NCI-H748 (cell line): ENCODE data around the gene IL22RA2.
A peak's percentile ranks its signal among the peaks of the same experiment; 100 is the strongest.

Experiments
- DNase-seq: peaks from one replicate; lab custom pipeline; 2025; ENCODE audit not compliant: unreplicated experiment; lab: John Stamatoyannopoulos, UW

Gene IL22RA2

GRCh38 chr6:137197684-137198645, 24.5 kb upstream of the IL22RA2 start:
- no peak for DNase-seq

GRCh38 chr6:137193256-137194070, 20.0 kb upstream of the IL22RA2 start:
- no peak for DNase-seq

DNA sequence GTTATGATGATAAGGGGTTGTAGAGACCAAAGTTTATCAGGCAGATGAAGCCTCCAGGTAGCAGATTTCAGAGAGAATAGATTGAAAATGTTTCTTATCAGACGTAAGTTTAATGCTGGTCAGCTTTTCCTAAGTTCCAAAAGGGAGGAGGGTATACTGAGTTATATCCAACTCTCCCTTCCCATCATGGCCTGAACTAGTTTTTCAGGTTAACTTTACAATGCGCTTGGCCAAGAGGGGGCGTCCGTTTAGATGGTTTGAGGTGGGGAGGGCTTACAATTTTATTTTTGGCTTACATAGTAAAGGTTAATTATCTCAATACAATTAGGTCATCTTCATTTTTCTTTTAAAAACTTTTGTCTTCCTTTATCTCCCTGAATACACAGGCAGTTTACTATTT, 19.4 kb upstream of the IL22RA2 start:
- DNase-seq, result no peak

DNA sequence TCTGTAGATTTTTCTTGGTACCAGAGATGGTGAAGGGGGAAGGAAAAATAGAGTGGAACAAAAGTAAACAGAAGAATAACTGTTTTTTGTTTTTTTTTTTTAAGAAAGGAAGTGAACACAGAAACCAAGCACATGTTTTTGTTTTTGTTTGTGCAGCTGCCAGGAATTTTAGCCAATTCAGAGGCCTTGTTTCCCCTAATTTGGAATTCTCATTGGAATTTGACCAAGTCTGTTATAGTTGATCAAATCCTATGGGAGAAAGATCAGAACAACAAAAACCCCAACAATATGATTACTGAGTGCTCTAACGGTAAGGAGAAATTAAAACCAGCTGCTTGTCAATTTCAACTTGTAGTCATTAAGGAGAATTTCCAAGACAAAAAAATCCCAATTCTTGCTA, 18.2 kb upstream of the IL22RA2 start:
- no peak for DNase-seq

- DNase-seq, result no peak
Measured at GRCh38 chr6:137191236-137191635, 17.8 kb upstream of the IL22RA2 start.

DNA sequence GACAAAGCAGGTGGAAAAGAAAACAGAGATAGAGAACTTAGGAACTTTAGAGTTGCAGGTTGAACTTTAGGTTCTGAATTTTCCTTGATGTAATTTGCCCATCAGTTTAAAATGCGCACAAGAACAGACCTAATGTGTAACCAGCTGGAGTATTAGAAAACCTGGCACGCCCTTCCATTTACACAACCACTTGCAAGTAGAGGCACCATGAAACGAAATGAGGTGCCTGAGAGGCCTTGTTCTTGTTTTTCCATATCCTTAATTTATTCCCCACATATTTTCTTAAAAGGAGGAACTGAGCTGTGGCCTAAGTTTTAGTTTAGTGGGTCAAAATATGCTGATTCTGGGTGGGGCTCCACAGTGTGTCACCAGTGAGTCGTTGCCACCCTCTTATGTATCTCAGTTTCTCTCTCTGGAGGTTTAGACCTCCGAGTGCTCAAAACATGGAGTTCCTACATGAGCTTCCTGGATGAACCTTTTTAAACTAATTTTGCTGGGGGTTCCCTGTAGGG, 17.2 kb upstream of the IL22RA2 start:
- DNase-seq, result no peak

- peak; percentile 47 for DNase-seq
Measured at GRCh38 chr6:137188855-137189254, 15.4 kb upstream of the IL22RA2 start.

GRCh38 chr6:137185290-137185689, 11.8 kb upstream of the IL22RA2 start:
- no peak for DNase-seq

DNA sequence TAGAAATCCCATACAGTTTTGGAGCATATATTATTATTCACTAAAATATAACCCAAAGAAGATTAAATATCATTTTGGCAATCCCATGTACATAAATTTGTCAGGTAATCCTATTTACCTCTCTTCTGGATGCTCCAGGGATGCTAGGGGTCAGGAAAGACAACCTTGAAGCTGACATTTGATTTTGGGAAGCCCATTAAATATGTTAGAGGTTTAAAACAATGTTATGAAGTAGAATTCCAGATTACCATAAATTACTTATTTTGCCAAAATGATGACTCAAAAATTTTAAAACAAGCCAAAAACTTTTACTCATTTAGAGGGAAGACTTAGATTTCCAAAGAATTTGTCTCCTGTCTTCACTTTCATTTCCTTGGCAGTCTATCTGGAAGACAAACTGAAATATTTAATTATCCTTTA, 9.2 kb upstream of the IL22RA2 start:
- no peak for DNase-seq

- DNase-seq, result no peak
Measured at GRCh38 chr6:137181891-137182653, 8.6 kb upstream of the IL22RA2 start.

GRCh38 chr6:137177611-137178010, 4.2 kb upstream of the IL22RA2 start:
- DNase-seq, result no peak

DNA sequence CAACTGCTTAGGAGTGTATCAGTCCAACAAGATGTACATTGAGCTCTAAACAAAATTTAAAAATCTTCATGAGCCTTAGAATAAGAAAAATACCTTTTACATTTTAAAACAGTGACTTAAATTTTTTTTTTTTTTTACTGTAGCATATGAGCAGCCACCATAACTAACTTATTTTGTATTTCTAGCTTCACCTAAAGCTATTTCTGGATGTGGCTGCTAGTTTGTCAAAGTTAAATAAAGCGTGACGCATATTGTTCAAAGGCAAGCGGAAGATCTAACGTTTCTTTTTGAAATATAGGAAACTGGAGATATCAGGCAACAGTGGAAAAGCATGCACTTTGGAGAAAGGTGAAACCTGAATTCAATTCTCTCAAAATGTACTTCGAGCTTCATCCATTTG, 3.3 kb upstream of the IL22RA2 start:
- DNase-seq, result no peak

- DNase-seq, result no peak
Measured at GRCh38 chr6:137175868-137176245, 2.4 kb upstream of the IL22RA2 start.

- no peak for DNase-seq
Measured at GRCh38 chr6:137175157-137175867, 1.9 kb upstream of the IL22RA2 start.

- DNase-seq, result no peak
Measured at GRCh38 chr6:137172734-137173431, 561 bp downstream of the IL22RA2 start.

GRCh38 chr6:137171824-137172733, 1.4 kb downstream of the IL22RA2 start:
- DNase-seq, result no peak

GRCh38 chr6:137171053-137171374, 2.4 kb downstream of the IL22RA2 start:
- no peak for DNase-seq

DNA sequence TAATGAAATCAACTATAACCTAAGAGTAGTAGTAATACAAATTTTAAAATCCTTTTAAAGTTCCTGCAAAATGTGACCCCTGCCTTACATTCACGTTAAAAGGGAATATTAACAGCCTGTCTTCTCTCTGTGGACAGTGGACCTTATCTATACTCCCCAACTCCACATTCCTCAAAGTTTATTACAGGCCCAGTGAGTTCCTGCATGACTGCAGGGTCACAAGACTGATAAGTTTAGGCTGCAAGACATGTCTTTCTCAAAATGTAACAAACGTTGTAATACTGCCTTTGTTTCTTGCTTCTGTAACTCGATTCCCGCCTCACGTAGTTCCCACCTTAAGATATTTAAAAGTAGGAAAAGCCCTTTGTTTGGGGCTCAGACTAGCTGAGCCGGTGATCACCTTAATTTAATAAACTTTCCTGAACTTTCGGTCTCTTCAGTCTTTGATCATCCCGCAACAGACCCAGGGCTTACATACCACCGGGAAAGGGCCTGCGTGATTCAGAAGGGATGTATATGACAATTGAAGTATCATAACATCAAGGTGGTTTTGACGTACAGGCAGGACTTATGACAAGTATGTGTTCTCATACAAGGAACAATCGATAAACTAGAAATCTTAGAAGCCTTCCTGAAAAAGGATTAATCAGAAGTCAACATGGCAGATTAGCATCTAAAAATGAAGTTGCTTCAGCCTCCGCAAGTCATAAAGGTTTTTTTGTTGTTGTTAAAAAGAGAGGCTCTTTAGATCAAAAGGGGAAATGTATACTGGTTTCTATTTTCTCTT, 3.0 kb downstream of the IL22RA2 start:
- DNase-seq, result no peak
